SK-N-MC (cell line): ENCODE data around the gene OTOF.

Source experiments
- DNase-seq: peaks from one replicate; pipeline ENCODE4 v3.0.0-alpha.2; 2011; ENCODE audit warnings: low read depth, low spot score
- H3K27ac ChIP-seq: fragments of 200-600 bp; sonication (generic); 2 replicates; pipeline ENCODE4 v1.5.1; 2016; ENCODE audit warnings: mixed run types
- H3K36me3 ChIP-seq: fragments of 200-600 bp; sonication (generic); 2 replicates; pipeline ENCODE4 v1.6.1; 2017; ENCODE audit warnings: antibody characterized with exemption, low read length, mixed read lengths; ENCODE audit not compliant: insufficient read depth
- H3K4me3 ChIP-seq: fragments of 200-600 bp; sonication (generic); 2 replicates; pipeline ENCODE4 v1.5.1; 2016
- H3K9ac ChIP-seq: fragments of 200-600 bp; sonication (generic); 2 replicates; pipeline ENCODE4 v1.8.0; 2017; ENCODE audit warnings: mixed run types, mixed read lengths; ENCODE audit not compliant: insufficient read length
- H3K9me3 ChIP-seq: fragments of 200-600 bp; sonication (generic); 2 replicates; pipeline ENCODE4 v1.6.1; 2017; ENCODE audit warnings: low read depth, mild to moderate bottlenecking, antibody characterized with exemption, low read length, moderate library complexity, mixed read lengths
- EZH2 ChIP-seq: fragments of 200-600 bp; sonication (generic); IDR thresholded peaks from one replicate; pipeline ENCODE4 v1.6.1; 2017; ENCODE audit warnings: antibody characterized with exemption
- FOXP2 ChIP-seq: optimal IDR thresholded peaks from 2 replicates; pipeline ENCODE3; 2011; ENCODE audit warnings: mild to moderate bottlenecking, moderate library complexity; ENCODE audit not compliant: insufficient read depth; ENCODE audit errors: extremely low read length, control extremely low read depth
- POLR2AphosphoS5 ChIP-seq: IDR thresholded peaks from 2 replicates; pipeline ENCODE4 v1.6.1; 2012; ENCODE audit warnings: mild to moderate bottlenecking, low read depth, low read length, borderline replicate concordance

OTOF gene

DNA sequence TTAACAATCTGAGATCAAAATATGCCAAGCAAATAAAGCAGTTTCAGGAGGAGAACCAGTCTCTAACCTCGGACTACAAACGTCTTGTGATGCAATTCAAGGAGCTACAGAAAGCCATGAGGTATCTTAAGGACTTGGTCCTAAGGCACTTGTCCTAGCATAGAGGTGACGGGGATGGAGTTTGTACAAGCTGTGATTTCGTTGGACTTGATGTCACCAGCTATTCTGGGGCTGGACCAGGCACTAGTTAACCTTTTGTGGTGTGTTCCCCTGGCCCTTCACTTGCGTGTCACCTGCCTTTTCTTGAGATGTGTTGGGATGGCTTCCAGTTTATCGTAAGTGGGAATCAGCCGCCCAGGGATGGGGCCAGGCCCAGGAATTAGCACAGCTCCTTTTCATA, 33.7 kb downstream of the OTOF start:
- Histone ChIP-seq H3K9me3 (no peaks in the 10 kb centered on the region), H3K4me3 (no peak overlapping the region)
- no peak for DNase-seq

GRCh38 chr2:26442707-26443106, 35.2 kb downstream of the OTOF start:
- Histone ChIP-seq H3K27ac (no peak overlapping the region), H3K36me3 (no peaks in the 10 kb centered on the region), H3K9ac (no peak overlapping the region), H3K4me3 (no peak overlapping the region), H3K9me3 (no peaks in the 10 kb centered on the region)
- DNase-seq, result no peak
- TF ChIP-seq EZH2 (no peak), POLR2AphosphoS5 (no peak), FOXP2 (no peak)

More for the DNA sequence above, 33.7 kb downstream of the OTOF start:
- no peak overlapping the region for H3K9ac ChIP-seq
- no peaks in the 10 kb centered on the region for H3K36me3 ChIP-seq
- no peak overlapping the region for H3K27ac ChIP-seq
- no peak for TF ChIP-seq FOXP2
- TF ChIP-seq POLR2AphosphoS5, result no peak
- TF ChIP-seq EZH2, result no peak

GRCh38 chr2:26442301-26442700, 35.6 kb downstream of the OTOF start:
- no peak overlapping the region for H3K9ac ChIP-seq
- TF ChIP-seq EZH2 (no peak), FOXP2 (no peak), POLR2AphosphoS5 (no peak)
- no peaks in the 10 kb centered on the region for H3K36me3 ChIP-seq
- DNase-seq, result no peak
- H3K4me3 ChIP-seq, result no peak overlapping the region
- H3K27ac ChIP-seq, result no peak overlapping the region
- H3K9me3 ChIP-seq, result no peaks in the 10 kb centered on the region

DNA sequence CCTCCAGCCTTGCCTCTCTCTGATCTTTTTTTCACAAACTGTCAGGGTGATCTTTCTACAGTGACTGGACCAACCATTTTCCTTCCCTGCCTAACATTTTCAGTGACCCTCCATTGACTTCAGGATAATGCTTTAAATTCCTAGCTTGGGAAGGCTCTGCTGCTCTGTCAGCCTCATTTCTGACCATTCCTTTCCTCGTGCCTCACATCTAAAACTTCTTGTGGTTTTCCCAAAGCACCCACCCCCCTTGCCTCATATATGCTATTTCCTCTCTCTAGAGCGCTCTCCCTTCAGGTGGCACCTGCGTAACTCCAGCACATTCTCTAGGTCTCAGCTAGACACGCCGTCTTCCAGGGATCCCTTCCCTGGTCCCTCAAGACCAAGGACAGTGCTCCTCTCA, 39.0 kb downstream of the OTOF start:
- Histone ChIP-seq H3K4me3 (no peak overlapping the region), H3K36me3 (no peaks in the 10 kb centered on the region), H3K27ac (no peak overlapping the region), H3K9ac (no peak overlapping the region), H3K9me3 (no peaks in the 10 kb centered on the region)
- DNase-seq, result no peak
- no peak for TF ChIP-seq FOXP2
- TF ChIP-seq EZH2, result no peak
- no peak for TF ChIP-seq POLR2AphosphoS5

GRCh38 chr2:26438526-26438925, 39.4 kb downstream of the OTOF start:
- no peak overlapping the region for H3K4me3 ChIP-seq
- H3K36me3 ChIP-seq, result no peaks in the 10 kb centered on the region
- H3K9ac ChIP-seq, result no peak overlapping the region
- H3K27ac ChIP-seq, result no peak overlapping the region
- no peaks in the 10 kb centered on the region for H3K9me3 ChIP-seq
- TF ChIP-seq FOXP2 (no peak), EZH2 (no peak), POLR2AphosphoS5 (no peak)
- DNase-seq, result no peak

- TF ChIP-seq EZH2 (no peak), FOXP2 (no peak), POLR2AphosphoS5 (no peak)
- DNase-seq, result no peak
Observed at GRCh38 chr2:26435106-26435505, 42.8 kb downstream of the OTOF start.

GRCh38 chr2:26432859-26433258, 45.1 kb downstream of the OTOF start:
- no peaks in the 10 kb centered on the region for H3K36me3 ChIP-seq
- TF ChIP-seq FOXP2 (no peak), EZH2 (no peak), POLR2AphosphoS5 (no peak)
- no peak overlapping the region for H3K9ac ChIP-seq
- H3K9me3 ChIP-seq, result no peaks in the 10 kb centered on the region
- H3K4me3 ChIP-seq, result no peak overlapping the region
- no peak overlapping the region for H3K27ac ChIP-seq
- no peak for DNase-seq

More at GRCh38 chr2:26435106-26435505, 42.8 kb downstream of the OTOF start:
- H3K27ac ChIP-seq, result no peak overlapping the region
- H3K36me3 ChIP-seq, result no peaks in the 10 kb centered on the region
- no peak overlapping the region for H3K4me3 ChIP-seq
- no peaks in the 10 kb centered on the region for H3K9me3 ChIP-seq
- H3K9ac ChIP-seq, result no peak overlapping the region

DNA sequence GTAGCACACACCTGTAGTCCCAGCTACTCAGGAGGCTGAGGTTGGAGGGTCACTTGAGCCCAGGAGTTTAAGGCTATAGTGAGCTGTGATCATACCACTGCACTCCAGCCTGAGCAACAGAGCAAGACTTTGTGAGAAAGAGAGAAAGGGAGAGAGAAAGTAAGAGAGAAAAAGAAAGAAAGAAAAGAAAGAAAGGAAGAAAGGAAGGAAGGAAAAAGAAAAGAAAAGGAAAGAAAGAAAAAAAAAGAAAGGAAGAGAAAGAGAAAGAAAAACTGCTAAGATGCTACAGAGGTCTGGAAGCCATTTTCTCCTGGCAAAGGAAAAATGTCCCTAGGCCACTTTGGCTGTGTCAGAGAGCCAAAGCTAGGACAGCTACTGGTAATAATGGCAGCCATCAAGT, 45.6 kb downstream of the OTOF start:
- TF ChIP-seq EZH2, result no peak
- TF ChIP-seq POLR2AphosphoS5, result no peak
- TF ChIP-seq FOXP2, result no peak
- Histone ChIP-seq H3K9ac (no peak overlapping the region), H3K4me3 (no peak overlapping the region), H3K36me3 (no peaks in the 10 kb centered on the region), H3K27ac (no peak overlapping the region), H3K9me3 (no peaks in the 10 kb centered on the region)
- no peak for DNase-seq

DNA sequence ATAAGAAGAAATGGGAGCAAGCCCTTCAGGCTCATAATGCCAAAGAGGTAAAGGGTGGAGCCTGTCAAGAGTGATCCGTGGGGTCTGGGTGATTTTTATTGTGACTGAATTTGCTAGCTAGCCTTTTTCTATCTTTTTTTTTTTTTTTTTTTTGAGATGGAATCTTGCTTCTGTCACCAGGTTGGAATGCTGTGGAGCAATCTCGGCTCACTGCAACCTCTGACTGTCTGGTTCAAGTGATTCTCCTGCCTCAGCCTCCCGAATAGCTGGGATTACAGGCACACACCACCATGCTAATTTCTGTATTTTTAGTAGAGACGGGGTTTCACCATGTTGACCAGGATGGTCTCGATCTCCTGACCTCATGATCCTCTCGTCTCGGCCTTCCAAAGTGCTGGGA, 47.1 kb downstream of the OTOF start:
- Histone ChIP-seq H3K4me3 (no peak overlapping the region), H3K36me3 (no peaks in the 10 kb centered on the region), H3K9ac (no peak overlapping the region), H3K27ac (no peak overlapping the region), H3K9me3 (no peaks in the 10 kb centered on the region)
- TF ChIP-seq POLR2AphosphoS5 (no peak), EZH2 (no peak), FOXP2 (no peak)
- DNase-seq, result no peak
